Neural progenitor cell (in vitro differentiated cells): Measurements from ENCODE around the gene SLC37A4. TPM values are rescaled to one million over a fixed set of nuclear protein-coding genes. Genes with fewer than 3 reads are reported as not detected.

Experiments used
- DNase-seq: peaks from one replicate; pipeline ENCODE4 v3.0.0-alpha.2; 2016; ENCODE audit warnings: low spot score
- H2AFZ ChIP-seq: fragments of 200-600 bp; sonication (generic); replicated peaks from 2 replicates; pipeline ENCODE4 v1.6.1; 2016; ENCODE audit warnings: antibody characterized with exemption
- H3F3A ChIP-seq: fragments of 200-600 bp; sonication (generic); 2 replicates; pipeline ENCODE4 v1.6.1; 2016; ENCODE audit warnings: antibody characterized with exemption, low read depth
- H3K27ac ChIP-seq: fragments of 200-600 bp; sonication (generic); 2 replicates; pipeline ENCODE4 v1.5.1; 2016; ENCODE audit warnings: mild to moderate bottlenecking
- H3K27me3 ChIP-seq: fragments of 200-600 bp; sonication (generic); 2 replicates; pipeline ENCODE4 v1.6.1; 2016; ENCODE audit warnings: mild to moderate bottlenecking, moderate library complexity
- H3K36me3 ChIP-seq: fragments of 200-600 bp; sonication (generic); 2 replicates; pipeline ENCODE4 v1.5.1; 2016
- H3K4me1 ChIP-seq: fragments of 200-600 bp; sonication (generic); 2 replicates; pipeline ENCODE4 v1.6.1; 2016; ENCODE audit warnings: mixed run types
- H3K4me2 ChIP-seq: fragments of 200-600 bp; sonication (generic); 2 replicates; pipeline ENCODE4 v1.6.1; 2016
- H3K4me3 ChIP-seq: fragments of 200-600 bp; sonication (generic); 2 replicates; pipeline ENCODE4 v1.5.1; 2016
- H3K79me2 ChIP-seq: fragments of 200-600 bp; sonication (generic); 2 replicates; pipeline ENCODE4 v1.6.1; 2016; ENCODE audit warnings: low read depth
- H3K9ac ChIP-seq: fragments of 200-600 bp; sonication (generic); 2 replicates; pipeline ENCODE4 v1.6.1; 2016
- H3K9me3 ChIP-seq: fragments of 200-600 bp; sonication (generic); 2 replicates; pipeline ENCODE4 v1.5.1; 2016; ENCODE audit warnings: low read depth
- H4K20me1 ChIP-seq: fragments of 200-600 bp; sonication (generic); 2 replicates; pipeline ENCODE4 v1.6.1; 2016; ENCODE audit warnings: low read depth
- H3K27ac Mint-ChIP-seq: 3 replicates; pipeline ENCODE4 v1.8.0; 2021; ENCODE audit warnings: mixed read lengths
- H3K27me3 Mint-ChIP-seq: 2 replicates; pipeline ENCODE4 v1.8.0; 2022; ENCODE audit warnings: low read depth, mild to moderate bottlenecking, inconsistent platforms, moderate library complexity, mixed read lengths; ENCODE audit not compliant: insufficient read depth
- H3K36me3 Mint-ChIP-seq: 3 replicates; pipeline ENCODE4 v1.8.0; 2021; ENCODE audit warnings: mixed read lengths
- H3K4me1 Mint-ChIP-seq: 3 replicates; pipeline ENCODE4 v1.8.0; 2021; ENCODE audit warnings: mixed read lengths
- H3K4me3 Mint-ChIP-seq: 3 replicates; pipeline ENCODE4 v1.8.0; 2021; ENCODE audit warnings: mild to moderate bottlenecking, moderate library complexity, mixed read lengths
- H3K9me3 Mint-ChIP-seq: 3 replicates; pipeline ENCODE4 v1.8.0; 2020; ENCODE audit warnings: mixed read lengths
- EZH2 ChIP-seq: fragments of 200-600 bp; sonication (generic); IDR thresholded peaks from 2 replicates; pipeline ENCODE4 v1.6.1; 2017; ENCODE audit warnings: antibody characterized with exemption, mild to moderate bottlenecking, moderate library complexity
- EZH2phosphoT487 ChIP-seq: fragments of 200-600 bp; sonication (generic); IDR thresholded peaks from 2 replicates; pipeline ENCODE4 v1.6.1; 2017; ENCODE audit warnings: antibody characterized with exemption
- total RNA-seq: library from RNA; depleted of rRNA; stranded (reverse); fragments of >200 nt; gene quantifications from 2 replicates; pipeline ENCODE4 v1.2.3, GENCODE V29; 2015; ENCODE audit warnings: low replicate concordance
- TF ChIP-seq, protein P1 (sequence below): fragments of 200-600 bp; sonication (generic); IDR thresholded peaks from 2 replicates; pipeline ENCODE4 v1.5.1; 2017; ENCODE audit warnings: antibody characterized with exemption, mild to moderate bottlenecking

The SLC37A4 gene
- total RNA-seq, result 55.2 and 89.0 TPM in 2 replicates

- H3K4me3 Mint-ChIP-seq, result peak within 1 kb of the TSS; percentile 84
- Histone ChIP-seq H3K4me2 (peak within 1 kb of the TSS; percentile 86), H3K4me3 (peak within 1 kb of the TSS; percentile 71), H3K27me3 (no peaks in the 10 kb centered on the region), H3K9ac (peak within 1 kb of the TSS; percentile 2), H3K9me3 (no peaks in the 10 kb centered on the region), H4K20me1 (peaks cover 22% of the 10 kb centered on the region), H2AFZ (peak within 1 kb of the TSS; percentile 79), H3K36me3 (no peaks in the 10 kb centered on the region), H3F3A (peaks cover 13% of the 10 kb centered on the region), H3K79me2 (peaks cover 28% of the 10 kb centered on the region), H3K4me1 (peaks cover 10% of the 10 kb centered on the region), H3K27ac (no peak within 1 kb of the TSS)
- no peaks in the 10 kb centered on the region for H3K27me3 Mint-ChIP-seq
- H3K9me3 Mint-ChIP-seq, result no peaks in the 10 kb centered on the region
- peak within 1 kb of the TSS; percentile 82 for H3K27ac Mint-ChIP-seq
- peaks cover 9% of the 10 kb centered on the region for H3K36me3 Mint-ChIP-seq
- TF ChIP-seq EZH2phosphoT487, result no peak
- no peak for TF ChIP-seq EZH2
- TF ChIP-seq, protein P1, sequence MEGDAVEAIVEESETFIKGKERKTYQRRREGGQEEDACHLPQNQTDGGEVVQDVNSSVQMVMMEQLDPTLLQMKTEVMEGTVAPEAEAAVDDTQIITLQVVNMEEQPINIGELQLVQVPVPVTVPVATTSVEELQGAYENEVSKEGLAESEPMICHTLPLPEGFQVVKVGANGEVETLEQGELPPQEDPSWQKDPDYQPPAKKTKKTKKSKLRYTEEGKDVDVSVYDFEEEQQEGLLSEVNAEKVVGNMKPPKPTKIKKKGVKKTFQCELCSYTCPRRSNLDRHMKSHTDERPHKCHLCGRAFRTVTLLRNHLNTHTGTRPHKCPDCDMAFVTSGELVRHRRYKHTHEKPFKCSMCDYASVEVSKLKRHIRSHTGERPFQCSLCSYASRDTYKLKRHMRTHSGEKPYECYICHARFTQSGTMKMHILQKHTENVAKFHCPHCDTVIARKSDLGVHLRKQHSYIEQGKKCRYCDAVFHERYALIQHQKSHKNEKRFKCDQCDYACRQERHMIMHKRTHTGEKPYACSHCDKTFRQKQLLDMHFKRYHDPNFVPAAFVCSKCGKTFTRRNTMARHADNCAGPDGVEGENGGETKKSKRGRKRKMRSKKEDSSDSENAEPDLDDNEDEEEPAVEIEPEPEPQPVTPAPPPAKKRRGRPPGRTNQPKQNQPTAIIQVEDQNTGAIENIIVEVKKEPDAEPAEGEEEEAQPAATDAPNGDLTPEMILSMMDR, result no peak
- peaks cover 17% of the 10 kb centered on the region for H3K4me1 Mint-ChIP-seq
- DNase-seq, result peak; percentile 99
These were observed at the start of gene SLC37A4 for GRCh38 chr11:119030329-119031047. Gene SLC37A4 (minus strand): TSS chr11:119030877.

DNA sequence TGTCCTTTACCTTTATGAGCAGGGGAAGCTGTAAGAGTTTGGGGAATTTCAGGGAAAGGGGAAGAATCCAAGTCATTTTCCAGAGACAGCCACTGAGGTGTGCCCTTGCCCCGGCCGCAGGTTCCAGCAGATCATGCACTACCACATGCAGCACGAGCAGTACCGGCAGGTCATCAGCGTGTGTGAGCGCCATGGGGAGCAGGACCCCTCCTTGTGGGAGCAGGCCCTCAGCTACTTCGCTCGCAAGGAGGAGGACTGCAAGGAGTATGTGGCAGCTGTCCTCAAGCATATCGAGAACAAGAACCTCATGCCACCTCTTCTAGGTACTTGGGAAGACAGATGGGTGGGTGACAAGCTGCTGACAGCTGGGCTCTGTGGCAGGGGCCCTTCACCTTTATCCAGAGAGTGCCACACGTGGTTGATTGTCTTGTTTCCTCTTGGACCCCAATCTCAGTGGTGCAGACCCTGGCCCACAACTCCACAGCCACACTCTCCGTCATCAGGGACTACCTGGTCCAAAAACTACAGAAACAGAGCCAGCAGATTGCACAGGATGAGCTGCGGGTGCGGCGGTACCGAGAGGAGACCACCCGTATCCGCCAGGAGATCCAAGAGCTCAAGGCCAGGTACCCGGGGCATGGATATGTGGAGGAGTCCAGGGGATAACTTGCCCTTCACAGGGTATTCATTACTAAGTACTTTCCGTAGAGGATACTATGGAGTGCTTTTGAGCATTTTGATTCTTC lies 48.2 kb upstream of the SLC37A4 start:
- H3K9me3 ChIP-seq, result no peaks in the 10 kb centered on the region
- no peak for DNase-seq
- H3K27ac ChIP-seq, result no peak overlapping the region
- H3K9ac ChIP-seq, result no peak overlapping the region
- H3K4me3 ChIP-seq, result no peak overlapping the region
- TF ChIP-seq, protein P1, result no peak
- no peak for TF ChIP-seq EZH2phosphoT487
- no peak for TF ChIP-seq EZH2
- peaks cover 8% of the 10 kb centered on the region for H3F3A ChIP-seq
- H3K79me2 ChIP-seq, result no peaks in the 10 kb centered on the region
- H3K27me3 Mint-ChIP-seq, result peaks cover 5% of the 10 kb centered on the region
- H4K20me1 ChIP-seq, result no peaks in the 10 kb centered on the region
- no peaks in the 10 kb centered on the region for H3K9me3 Mint-ChIP-seq
- no peaks in the 10 kb centered on the region for H3K36me3 ChIP-seq
- no peaks in the 10 kb centered on the region for H3K27me3 ChIP-seq
- H3K4me1 ChIP-seq, result no peaks in the 10 kb centered on the region
- no peak overlapping the region for H2AFZ ChIP-seq
- no peak overlapping the region for H3K4me2 ChIP-seq
- no peak overlapping the region for H3K4me3 Mint-ChIP-seq
- no peak overlapping the region for H3K27ac Mint-ChIP-seq
- peaks cover 21% of the 10 kb centered on the region for H3K36me3 Mint-ChIP-seq
- no peaks in the 10 kb centered on the region for H3K4me1 Mint-ChIP-seq

DNA sequence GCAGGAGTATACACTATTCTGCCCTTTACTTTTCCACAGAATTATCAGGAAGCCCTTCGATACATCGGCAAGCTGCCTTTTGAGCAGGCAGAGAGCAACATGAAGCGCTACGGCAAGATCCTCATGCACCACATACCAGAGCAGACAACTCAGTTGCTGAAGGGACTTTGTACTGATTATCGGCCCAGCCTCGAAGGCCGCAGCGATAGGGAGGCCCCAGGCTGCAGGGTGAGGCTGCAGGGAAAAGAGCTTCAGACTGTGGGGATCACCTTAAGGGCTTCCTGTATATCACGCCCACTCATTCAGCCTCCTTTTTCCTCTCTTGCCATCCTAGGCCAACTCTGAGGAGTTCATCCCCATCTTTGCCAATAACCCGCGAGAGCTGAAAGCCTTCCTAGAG lies 47.2 kb upstream of the SLC37A4 start:
- Mint-ChIP-seq H3K36me3 (peaks cover 25% of the 10 kb centered on the region), H3K4me1 (no peaks in the 10 kb centered on the region), H3K27ac (no peak overlapping the region), H3K9me3 (no peaks in the 10 kb centered on the region), H3K27me3 (peaks cover 3% of the 10 kb centered on the region), H3K4me3 (no peak overlapping the region)
- Histone ChIP-seq H3K9me3 (no peaks in the 10 kb centered on the region), H3K27ac (no peak overlapping the region), H3K9ac (no peak overlapping the region), H3K4me2 (no peak overlapping the region), H3K79me2 (no peaks in the 10 kb centered on the region), H4K20me1 (no peaks in the 10 kb centered on the region), H3K27me3 (no peaks in the 10 kb centered on the region), H3K4me1 (no peaks in the 10 kb centered on the region), H3K36me3 (no peaks in the 10 kb centered on the region), H3F3A (peaks cover 8% of the 10 kb centered on the region), H2AFZ (no peak overlapping the region), H3K4me3 (no peak overlapping the region)
- DNase-seq, result no peak
- TF ChIP-seq EZH2phosphoT487, result no peak
- TF ChIP-seq, protein P1, result no peak
